Trophoblast cell (in vitro differentiated cells and primary cell): Measurements from ENCODE around the gene LYPD4.

ENCODE experiments used
- DNase-seq, 2 donors: peaks; one replicate each; pipeline ENCODE4 v3.0.0-alpha.2; 2016
- H2AFZ ChIP-seq: 2 replicates; pipeline ENCODE4 v1.6.1; 2013; ENCODE audit warnings: low read length, moderate library complexity, mild to moderate bottlenecking; ENCODE audit not compliant: insufficient read depth, poor library complexity
- H2AK5ac ChIP-seq: 2 replicates; pipeline ENCODE4 v1.6.1; 2013; ENCODE audit warnings: mild to moderate bottlenecking, low read length
- H2BK120ac ChIP-seq: 2 replicates; pipeline ENCODE4 v1.6.1; 2013; ENCODE audit warnings: low read length, mild to moderate bottlenecking, moderate library complexity; ENCODE audit not compliant: insufficient read depth, poor library complexity
- H2BK12ac ChIP-seq: 2 replicates; pipeline ENCODE4 v1.6.1; 2013; ENCODE audit warnings: mild to moderate bottlenecking, low read length, moderate library complexity
- H2BK5ac ChIP-seq: 2 replicates; pipeline ENCODE4 v1.6.1; 2013; ENCODE audit warnings: low read length, low read depth, moderate library complexity, mild to moderate bottlenecking; ENCODE audit not compliant: poor library complexity
- H3K14ac ChIP-seq: 2 replicates; pipeline ENCODE4 v1.6.1; 2013; ENCODE audit warnings: mild to moderate bottlenecking, low read length
- H3K18ac ChIP-seq: 2 replicates; pipeline ENCODE4 v1.6.1; 2013; ENCODE audit warnings: mild to moderate bottlenecking, low read length
- H3K23ac ChIP-seq: 2 replicates; pipeline ENCODE4 v1.6.1; 2013; ENCODE audit warnings: low read length
- H3K27ac ChIP-seq: 2 replicates; pipeline ENCODE4 v1.5.1; 2013; ENCODE audit warnings: low read depth, mild to moderate bottlenecking, inconsistent platforms, low read length, moderate library complexity
- H3K27me3 ChIP-seq: 2 replicates; pipeline ENCODE4 v1.6.1; 2013; ENCODE audit warnings: inconsistent platforms, mild to moderate bottlenecking, low read length, moderate library complexity; ENCODE audit not compliant: insufficient read depth
- H3K36me3 ChIP-seq, 2 experiments: 1 replicate in 1 of 2; 2 replicates in 1 of 2; pipeline ENCODE4 v1.6.1; 2013; ENCODE audit warnings: low read length in 2 of 2, mild to moderate bottlenecking in 2 of 2, moderate library complexity in 1 of 2; ENCODE audit not compliant: insufficient read depth in 2 of 2, control insufficient read depth in 1 of 2
- H3K4ac ChIP-seq: 2 replicates; pipeline ENCODE4 v1.6.1; 2013; ENCODE audit warnings: low read depth, mild to moderate bottlenecking, low read length, moderate library complexity
- H3K4me1 ChIP-seq, 2 experiments: 1 replicate in 1 of 2; 2 replicates in 1 of 2; pipeline ENCODE4 v1.6.1; 2013; ENCODE audit warnings: low read length in 2 of 2, mild to moderate bottlenecking in 2 of 2, moderate library complexity in 1 of 2; ENCODE audit not compliant: insufficient read depth in 2 of 2, control insufficient read depth in 1 of 2
- H3K4me2 ChIP-seq: 2 replicates; pipeline ENCODE4 v1.6.1; 2013; ENCODE audit warnings: inconsistent platforms, mild to moderate bottlenecking, low read length, moderate library complexity
- H3K4me3 ChIP-seq: 2 replicates; pipeline ENCODE4 v1.5.1; 2013; ENCODE audit warnings: mild to moderate bottlenecking, low read depth, low read length, inconsistent platforms
- H3K79me1 ChIP-seq: one replicate; pipeline ENCODE4 v1.6.1; 2013; ENCODE audit warnings: low read length
- H3K79me2 ChIP-seq: 2 replicates; pipeline ENCODE4 v1.6.1; 2013; ENCODE audit warnings: low read length, mild to moderate bottlenecking; ENCODE audit not compliant: control insufficient read depth, insufficient read depth, poor library complexity
- H3K9ac ChIP-seq: 2 replicates; pipeline ENCODE4 v1.6.1; 2013; ENCODE audit warnings: mild to moderate bottlenecking, low read length
- H3K9me3 ChIP-seq: 2 replicates; pipeline ENCODE4 v1.6.1; 2013; ENCODE audit warnings: low read depth, mild to moderate bottlenecking, control low read depth, inconsistent platforms, low read length; ENCODE audit not compliant: insufficient read depth
- H4K12ac ChIP-seq: 2 replicates; pipeline ENCODE4 v1.6.1; 2013; ENCODE audit warnings: low read depth, mild to moderate bottlenecking, low read length, moderate library complexity
- H4K8ac ChIP-seq: 2 replicates; pipeline ENCODE4 v1.6.1; 2013; ENCODE audit warnings: low read depth, mild to moderate bottlenecking, low read length, moderate library complexity
- H4K91ac ChIP-seq: one replicate; pipeline ENCODE4 v1.6.1; 2013; ENCODE audit warnings: low read depth, mild to moderate bottlenecking, low read length, moderate library complexity
- WGBS: extraction: QIAGEN DNeasy Blood & Tissue Kit; methylation state at CpG from one replicate; pipeline ENCODE4 v1.1.7; 2013; ENCODE audit warnings: missing lambda C conversion rate; ENCODE audit not compliant: insufficient read length, insufficient coverage; ENCODE audit errors: extremely low coverage; 5-methylcytosine and 5-hydroxymethylcytosine counted together

Gene LYPD4

DNA sequence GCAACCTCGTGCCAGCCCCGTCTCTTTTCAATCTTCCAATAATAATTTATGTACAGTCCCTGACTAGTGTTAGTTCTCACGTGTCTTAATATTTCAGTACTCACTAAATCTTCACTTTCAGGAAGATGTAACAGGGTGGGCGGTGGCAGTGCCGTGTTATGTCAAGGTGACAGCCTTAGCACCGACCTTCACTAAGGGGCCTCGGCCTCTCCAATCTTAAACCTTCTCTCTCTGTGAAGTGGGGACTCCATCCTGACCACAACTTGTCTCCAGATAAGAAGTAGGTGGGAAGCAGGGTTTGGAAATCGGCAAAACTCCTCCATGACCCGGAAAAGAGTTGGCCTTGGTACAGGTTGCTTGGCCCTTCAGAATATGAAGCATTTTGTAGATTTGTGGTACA lies 17.4 kb upstream of the LYPD4 start:
- H2BK12ac ChIP-seq = no peak overlapping the region
- H2BK5ac ChIP-seq = no peak overlapping the region
- no CpG with 5 or more reads among the region's 9 CpGs for WGBS
- H4K12ac ChIP-seq = no peak overlapping the region
- H3K27ac ChIP-seq = no peak overlapping the region
- no peak overlapping the region for H3K9ac ChIP-seq
- H2AK5ac ChIP-seq = no peak overlapping the region
- H4K8ac ChIP-seq = no peak overlapping the region
- no peak for DNase-seq
- no peaks in the 10 kb centered on the region for H3K9me3 ChIP-seq
- H3K18ac ChIP-seq = no peak overlapping the region
- H3K27me3 ChIP-seq = no peaks in the 10 kb centered on the region
- peaks cover 49 to 56% of the 10 kb centered on the region in 2 experiments for H3K36me3 ChIP-seq
- H3K14ac ChIP-seq = no peak overlapping the region
- no peak overlapping the region for H3K4me3 ChIP-seq
- peaks cover 20% of the 10 kb centered on the region for H3K79me2 ChIP-seq
- peak overlapping the region; percentile 66 for H3K4ac ChIP-seq
- peaks cover 12% of the 10 kb centered on the region for H3K79me1 ChIP-seq
- peaks cover 6 to 11% of the 10 kb centered on the region in 2 experiments for H3K4me1 ChIP-seq
- H3K4me2 ChIP-seq = peak overlapping the region; percentile 69
- H4K91ac ChIP-seq = no peak overlapping the region
- H3K23ac ChIP-seq = no peak overlapping the region
- no peak overlapping the region for H2BK120ac ChIP-seq
- H2AFZ ChIP-seq = no peak overlapping the region

DNA sequence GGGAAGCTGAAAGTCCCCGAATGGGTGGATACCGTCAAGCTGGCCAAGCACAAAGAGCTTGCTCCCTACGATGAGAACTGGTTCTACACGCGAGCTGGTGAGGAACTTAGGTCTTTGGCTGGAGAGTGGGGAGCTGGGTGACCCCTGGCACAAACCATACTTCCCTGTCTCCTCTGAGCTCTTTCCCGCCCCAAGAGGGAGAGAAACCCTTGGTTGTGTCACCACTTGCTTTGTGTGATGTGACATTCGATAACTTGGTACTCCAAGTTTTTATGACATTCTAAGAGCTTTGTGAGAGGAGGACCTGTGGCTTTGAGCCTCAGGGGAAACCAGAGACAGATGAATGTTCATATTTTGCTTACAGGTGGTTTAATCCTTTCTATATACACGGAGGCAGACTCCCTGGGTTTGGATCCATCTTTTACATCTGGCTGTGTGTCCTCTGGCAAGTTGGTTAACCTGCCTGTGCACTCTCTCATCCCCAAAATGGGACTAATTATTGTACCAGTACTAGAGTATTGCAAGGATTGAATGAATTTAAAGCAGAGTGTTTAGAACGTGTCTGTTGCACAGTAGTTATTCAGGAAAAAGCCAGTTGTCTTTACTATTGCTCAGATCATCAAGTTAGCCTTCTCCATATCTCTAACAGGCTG lies 16.8 kb upstream of the LYPD4 start:
- H3K79me1 ChIP-seq = peaks cover 12% of the 10 kb centered on the region
- no CpG with 5 or more reads among the region's 9 CpGs for WGBS

DNA sequence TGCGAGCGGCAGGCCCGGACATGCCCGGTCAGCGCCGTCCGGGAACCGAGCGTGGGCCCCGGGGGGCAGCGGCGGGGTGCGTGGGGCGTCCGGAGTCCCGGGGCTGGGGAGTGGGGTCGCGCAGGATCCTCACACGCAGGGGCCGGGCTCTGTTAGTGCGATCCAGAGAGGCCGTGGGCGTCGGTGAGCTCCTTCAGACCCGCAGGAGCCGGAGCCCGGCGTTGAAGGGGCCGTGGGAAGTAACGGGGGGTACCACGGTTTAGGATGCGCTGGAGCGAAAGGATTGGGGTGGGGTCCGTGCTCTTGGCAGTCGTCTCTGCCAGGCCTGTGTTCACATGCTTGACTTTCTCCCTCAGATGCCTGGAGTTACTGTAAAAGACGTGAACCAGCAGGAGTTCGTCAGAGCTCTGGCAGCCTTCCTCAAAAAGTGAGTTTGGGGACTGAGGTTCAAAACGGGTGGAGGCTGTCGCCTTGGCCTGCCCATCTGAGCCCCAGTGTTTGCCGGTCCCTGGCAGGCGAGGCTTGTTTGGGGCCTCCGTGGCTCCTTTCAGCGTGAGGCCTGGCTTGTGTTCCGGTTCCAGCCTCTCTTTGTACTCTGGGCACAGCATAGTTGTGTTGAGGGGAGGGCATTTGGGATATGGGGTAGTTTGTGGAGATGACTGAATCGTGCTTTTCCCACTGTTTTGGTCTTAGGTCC lies 16.1 kb upstream of the LYPD4 start:
- no peaks in the 10 kb centered on the region for H3K27me3 ChIP-seq
- H3K23ac ChIP-seq = no peak overlapping the region
- H2BK12ac ChIP-seq = peak overlapping the region; percentile 19
- H3K79me1 ChIP-seq = peaks cover 12% of the 10 kb centered on the region
- peaks cover 20% of the 10 kb centered on the region for H3K79me2 ChIP-seq
- H4K12ac ChIP-seq = peak overlapping the region; percentile 22
- H3K27ac ChIP-seq = peak overlapping the region; percentile 85
- peak in 1 of 2 donors; percentile 33 for DNase-seq
- peak overlapping the region; percentile 96 for H4K91ac ChIP-seq
- peak overlapping the region; percentile 85 for H2BK120ac ChIP-seq
- peak overlapping the region; percentile 94 for H2BK5ac ChIP-seq
- peak overlapping the region; percentile 84 for H3K4ac ChIP-seq
- peak overlapping the region; percentile 99 for H3K9ac ChIP-seq
- no peaks in the 10 kb centered on the region for H3K9me3 ChIP-seq
- peaks cover 6 to 11% of the 10 kb centered on the region in 2 experiments for H3K4me1 ChIP-seq
- H3K14ac ChIP-seq = peak overlapping the region; percentile 91
- peak overlapping the region; percentile 69 for H3K4me2 ChIP-seq
- peak overlapping the region; percentile 20 for H2AFZ ChIP-seq
- H3K18ac ChIP-seq = peak overlapping the region; percentile 81
- H3K36me3 ChIP-seq = peaks cover 42 to 47% of the 10 kb centered on the region in 2 experiments
- peak overlapping the region; percentile 72 for H2AK5ac ChIP-seq
- peak overlapping the region; percentile 88 for H4K8ac ChIP-seq
- WGBS = no CpG with 5 or more reads among the region's 45 CpGs
- H3K4me3 ChIP-seq = peak overlapping the region; percentile 88

More for the DNA sequence above, 16.8 kb upstream of the LYPD4 start:
- Histone ChIP-seq H3K79me2 (peaks cover 20% of the 10 kb centered on the region), H3K23ac (no peak overlapping the region), H3K9ac (peak overlapping the region; percentile 99), H2BK120ac (no peak overlapping the region), H3K4me1 (peaks cover 6 to 11% of the 10 kb centered on the region in 2 experiments), H3K27ac (no peak overlapping the region), H4K12ac (peak overlapping the region; percentile 5), H2AK5ac (no peak overlapping the region), H3K4me2 (peak overlapping the region; percentile 69), H3K4me3 (peak overlapping the region; percentile 88), H3K14ac (peak overlapping the region; percentile 91), H3K18ac (no peak overlapping the region), H4K8ac (no peak overlapping the region), H2AFZ (no peak overlapping the region), H3K4ac (peak overlapping the region; percentile 84), H4K91ac (peak overlapping the region; percentile 96), H3K36me3 (peaks cover 45 to 51% of the 10 kb centered on the region in 2 experiments), H3K27me3 (no peaks in the 10 kb centered on the region), H2BK5ac (no peak overlapping the region), H3K9me3 (no peaks in the 10 kb centered on the region), H2BK12ac (peak overlapping the region; percentile 4)
- DNase-seq = no peak

DNA sequence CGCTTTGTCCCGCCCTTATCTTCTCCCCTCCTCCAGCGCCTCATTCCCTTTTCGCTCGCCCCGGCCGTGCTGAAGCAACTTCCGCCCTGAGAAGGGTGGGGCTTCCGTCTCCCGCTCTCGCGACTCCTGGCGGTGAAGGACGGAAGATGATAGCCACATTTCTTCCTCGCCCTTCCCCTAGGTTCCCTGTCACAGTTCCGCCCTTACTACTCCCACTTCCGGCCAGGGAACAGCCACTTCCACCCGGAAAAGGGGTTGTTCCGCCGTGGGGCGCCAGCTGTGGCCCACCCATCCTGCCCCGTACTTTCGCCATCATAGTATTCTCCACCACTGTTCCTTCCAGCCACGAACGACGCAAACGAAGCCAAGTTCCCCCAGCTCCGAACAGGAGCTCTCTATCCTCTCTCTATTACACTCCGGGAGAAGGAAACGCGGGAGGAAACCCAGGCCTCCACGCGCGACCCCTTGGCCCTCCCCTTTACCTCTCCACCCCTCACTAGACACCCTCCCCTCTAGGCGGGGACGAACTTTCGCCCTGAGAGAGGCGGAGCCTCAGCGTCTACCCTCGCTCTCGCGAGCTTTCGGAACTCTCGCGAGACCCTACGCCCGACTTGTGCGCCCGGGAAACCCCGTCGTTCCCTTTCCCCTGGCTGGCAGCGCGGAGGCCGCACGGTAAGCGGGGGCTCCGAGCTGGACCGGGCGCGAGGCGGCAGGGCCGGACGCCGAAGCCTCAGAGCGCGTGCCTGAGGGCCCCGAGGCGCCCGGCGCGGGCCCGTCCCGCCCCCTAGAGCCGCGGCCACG lies 15.3 kb upstream of the LYPD4 start, which contains the start of gene RPS19:
TSS of gene RPS19 (plus strand) at position 638 of the 801 bp plus-strand sequence. CDS start 520 bp downstream, outside the sequence.
- peak within 1 kb of the TSS; percentile 88 for H3K4me3 ChIP-seq
- no peak within 1 kb of the TSS for H3K23ac ChIP-seq
- WGBS = no CpG with 5 or more reads among the region's 76 CpGs

More for the DNA sequence above, 15.3 kb upstream of the LYPD4 start, which contains the start of gene RPS19:
- peaks cover 12% of the 10 kb centered on the region for H3K79me1 ChIP-seq
- peak within 1 kb of the TSS; percentile 69 for H3K4me2 ChIP-seq
- peak; percentile 99 to 100 for DNase-seq
- H2AK5ac ChIP-seq = peak within 1 kb of the TSS; percentile 72
- H3K9me3 ChIP-seq = no peaks in the 10 kb centered on the region
- peaks cover 20% of the 10 kb centered on the region for H3K79me2 ChIP-seq
- peaks cover 36 to 39% of the 10 kb centered on the region in 2 experiments for H3K36me3 ChIP-seq
- peak within 1 kb of the TSS; percentile 19 for H2BK12ac ChIP-seq
- no peaks in the 10 kb centered on the region for H3K27me3 ChIP-seq
- H2AFZ ChIP-seq = peak within 1 kb of the TSS; percentile 56
- H4K91ac ChIP-seq = peak within 1 kb of the TSS; percentile 96
- H3K9ac ChIP-seq = peak within 1 kb of the TSS; percentile 99
- H4K8ac ChIP-seq = peak within 1 kb of the TSS; percentile 88
- peak within 1 kb of the TSS; percentile 85 for H3K27ac ChIP-seq
- H2BK120ac ChIP-seq = peak within 1 kb of the TSS; percentile 85
- peak within 1 kb of the TSS; percentile 84 for H3K4ac ChIP-seq
- H3K14ac ChIP-seq = peak within 1 kb of the TSS; percentile 91
- peak within 1 kb of the TSS; percentile 79 for H4K12ac ChIP-seq
- H3K4me1 ChIP-seq = peaks cover 6 to 11% of the 10 kb centered on the region in 2 experiments
- H3K18ac ChIP-seq = peak within 1 kb of the TSS; percentile 81
- H2BK5ac ChIP-seq = peak within 1 kb of the TSS; percentile 94
